Lower lobe of right lung (tissue), 2 donors: ENCODE measurements around the gene APPBP2. TPM values are rescaled to one million over a fixed set of nuclear protein-coding genes. Genes with fewer than 3 reads are reported as not detected.

ENCODE experiments used
- ATAC-seq, 2 donors: fragments of 200-7000 bp; cut with Tn5 transposase; one replicate each; pipeline ENCODE4 v1.9.1; 2020 to 2022; ENCODE audit warnings: mild to moderate bottlenecking in 2 of 2, moderate library complexity in 2 of 2
- DNase-seq: peaks from one replicate; pipeline ENCODE4 v3.0.0-alpha.2; 2020
- H3K27ac ChIP-seq: fragments of 200-600 bp; one replicate; pipeline ENCODE4 v1.8.0; 2022
- H3K27me3 ChIP-seq: fragments of 200-600 bp; one replicate; pipeline ENCODE4 v1.8.0; 2022; ENCODE audit warnings: low read depth
- H3K36me3 ChIP-seq: fragments of 200-600 bp; one replicate; pipeline ENCODE4 v1.8.0; 2022; ENCODE audit warnings: mild to moderate bottlenecking
- H3K4me1 ChIP-seq: fragments of 200-600 bp; one replicate; pipeline ENCODE4 v1.8.0; 2022
- H3K4me3 ChIP-seq: fragments of 200-600 bp; one replicate; pipeline ENCODE4 v1.8.0; 2022; ENCODE audit warnings: mild to moderate bottlenecking
- H3K9me3 ChIP-seq: fragments of 200-600 bp; one replicate; pipeline ENCODE4 v1.8.0; 2022
- CTCF ChIP-seq: fragments of 200-600 bp; IDR thresholded peaks from one replicate; pipeline ENCODE4 v1.8.0; 2022; ENCODE audit warnings: antibody characterized with exemption, mild to moderate bottlenecking
- intact Hi-C: fragments of 100-400 bp; cut with DNase I; formaldehyde crosslinking; loops from one replicate; pipeline ENCODE4 v1.11.0; 2022
- total RNA-seq: library from RNA; stranded (reverse); fragmentation: NEBNext Ultra II Directional; extraction: Animal tissue kit (Norgen Biotek cat#: 25700); gene quantifications from one replicate; pipeline ENCODE4 v1.2.1, GENCODE V29; 2021
- donor health status: DM: no; HTN: yes; CAD: no; lungs with severe emphysema.

APPBP2 gene
- total RNA-seq, 1 donor from 2014 or later = 49.4 TPM

GRCh38 chr17:60514500-60514899, 11.5 kb downstream of the APPBP2 start:
- H3K4me1 ChIP-seq = peaks cover 2% of the 10 kb centered on the region
- intact Hi-C loops = no loop called here

GRCh38 chr17:60514053-60514452, 12.0 kb downstream of the APPBP2 start:
- ATAC-seq (peak in 1 of 2 donors; percentile 34), DNase-seq (no peak)
- Histone ChIP-seq H3K4me1 (peaks cover 6% of the 10 kb centered on the region), H3K9me3 (no peaks in the 10 kb centered on the region), H3K27ac (no peak overlapping the region), H3K27me3 (no peaks in the 10 kb centered on the region), H3K4me3 (no peak overlapping the region), H3K36me3 (peaks cover 63% of the 10 kb centered on the region)
- no peak for TF ChIP-seq CTCF
- intact Hi-C loops = no loop called here

More at GRCh38 chr17:60514500-60514899, 11.5 kb downstream of the APPBP2 start:
- no peak overlapping the region for H3K4me3 ChIP-seq
- no peak for DNase-seq
- TF ChIP-seq CTCF = no peak
- no peak for ATAC-seq
- no peak overlapping the region for H3K27ac ChIP-seq
- no peaks in the 10 kb centered on the region for H3K27me3 ChIP-seq
- H3K36me3 ChIP-seq = peaks cover 63% of the 10 kb centered on the region
- no peaks in the 10 kb centered on the region for H3K9me3 ChIP-seq

- ATAC-seq = no peak
- Histone ChIP-seq H3K4me3 (no peak overlapping the region), H3K27ac (no peak overlapping the region), H3K27me3 (no peaks in the 10 kb centered on the region), H3K36me3 (peaks cover 69% of the 10 kb centered on the region), H3K4me1 (peaks cover 15% of the 10 kb centered on the region), H3K9me3 (no peaks in the 10 kb centered on the region)
- no peak for DNase-seq
- no peak for TF ChIP-seq CTCF
- intact Hi-C loops = no loop called here
Observed at GRCh38 chr17:60513014-60513413, 13.0 kb downstream of the APPBP2 start.

DNA sequence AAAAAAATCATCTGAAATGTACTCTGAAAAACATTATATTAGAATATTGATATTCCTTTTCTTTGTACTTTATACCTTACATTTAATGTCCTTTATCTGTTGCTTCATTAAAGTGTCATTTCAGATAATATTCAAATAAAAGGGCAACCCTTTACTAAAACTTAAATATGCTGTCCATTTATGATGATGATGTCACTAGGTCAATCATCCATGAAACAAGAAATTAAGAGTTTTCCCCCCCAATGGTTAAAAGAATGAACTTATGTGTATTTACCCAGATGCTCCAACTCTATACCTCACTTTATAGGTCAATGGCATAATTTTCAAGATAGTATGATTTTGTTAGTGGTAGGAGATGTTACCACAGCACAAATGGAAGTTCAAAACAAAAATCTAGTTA, 15.3 kb downstream of the APPBP2 start:
- Histone ChIP-seq H3K4me3 (no peak overlapping the region), H3K4me1 (peaks cover 32% of the 10 kb centered on the region), H3K27me3 (no peaks in the 10 kb centered on the region)

GRCh38 chr17:60510031-60510430, 16.0 kb downstream of the APPBP2 start:
- DNase-seq (no peak), ATAC-seq (no peak)
- Histone ChIP-seq H3K36me3 (peaks cover 51% of the 10 kb centered on the region), H3K27me3 (no peaks in the 10 kb centered on the region), H3K9me3 (no peaks in the 10 kb centered on the region), H3K4me1 (peaks cover 32% of the 10 kb centered on the region), H3K4me3 (no peak overlapping the region), H3K27ac (no peak overlapping the region)
- intact Hi-C loops = no loop called here
- no peak for TF ChIP-seq CTCF

More for the DNA sequence above, 15.3 kb downstream of the APPBP2 start:
- Histone ChIP-seq H3K9me3 (no peaks in the 10 kb centered on the region), H3K27ac (no peak overlapping the region), H3K36me3 (peaks cover 54% of the 10 kb centered on the region)
- DNase-seq = no peak
- TF ChIP-seq CTCF = no peak
- intact Hi-C loops = no loop called here
- ATAC-seq = no peak
